HG02970 (cell line): Measurements from ENCODE around the gene CD151.

Source experiments
- ATAC-seq: cut with Tn5 transposase; IDR thresholded peaks from one replicate; pipeline ENCODE4 v1.9.1; 2021; ENCODE audit warnings: mild to moderate bottlenecking, moderate library complexity, moderate number of reproducible peaks; ENCODE audit not compliant: unreplicated experiment, low FRiP score

CD151 gene

GRCh38 chr11:841981-842369, 9.2 kb downstream of the CD151 start:
- peak; percentile 3 for ATAC-seq

- peak; percentile 53 for ATAC-seq
Measured at GRCh38 chr11:842370-843002, 9.7 kb downstream of the CD151 start, which contains the start of the genes POLR2L and TSPAN4. Gene POLR2L, minus strand, starts transcription at chr11:842529. Its CDS starts 21 bp downstream, at chr11:842508. Gene TSPAN4, plus strand, starts transcription at chr11:842852. Its CDS starts 7,453 bp downstream, at chr11:850305.

- peak; percentile 3 for ATAC-seq
Measured at GRCh38 chr11:843086-843734, 10.5 kb downstream of the CD151 start.

GRCh38 chr11:843818-844692, 11.3 kb downstream of the CD151 start:
- no peak for ATAC-seq

- no peak for ATAC-seq
Measured at GRCh38 chr11:844693-845644, 12.2 kb downstream of the CD151 start.

GRCh38 chr11:845872-846495, 13.2 kb downstream of the CD151 start:
- no peak for ATAC-seq

- no peak for ATAC-seq
Measured at GRCh38 chr11:846496-847098, 13.8 kb downstream of the CD151 start.

GRCh38 chr11:847876-848275, 15.1 kb downstream of the CD151 start:
- ATAC-seq = no peak

GRCh38 chr11:848380-848931, 15.7 kb downstream of the CD151 start:
- no peak for ATAC-seq

- ATAC-seq = no peak
Measured at GRCh38 chr11:849104-849824, 16.5 kb downstream of the CD151 start.

- no peak for ATAC-seq
Measured at GRCh38 chr11:849951-850774, 17.4 kb downstream of the CD151 start.

GRCh38 chr11:850775-851763, 18.3 kb downstream of the CD151 start:
- no peak for ATAC-seq

GRCh38 chr11:852762-853161, 20.0 kb downstream of the CD151 start:
- ATAC-seq = no peak

GRCh38 chr11:853682-854448, 21.1 kb downstream of the CD151 start:
- no peak for ATAC-seq

- no peak for ATAC-seq
Measured at GRCh38 chr11:854601-855329, 22.0 kb downstream of the CD151 start.
